ENCODE data around the gene NMRAL1.

The NMRAL1 gene

DNA sequence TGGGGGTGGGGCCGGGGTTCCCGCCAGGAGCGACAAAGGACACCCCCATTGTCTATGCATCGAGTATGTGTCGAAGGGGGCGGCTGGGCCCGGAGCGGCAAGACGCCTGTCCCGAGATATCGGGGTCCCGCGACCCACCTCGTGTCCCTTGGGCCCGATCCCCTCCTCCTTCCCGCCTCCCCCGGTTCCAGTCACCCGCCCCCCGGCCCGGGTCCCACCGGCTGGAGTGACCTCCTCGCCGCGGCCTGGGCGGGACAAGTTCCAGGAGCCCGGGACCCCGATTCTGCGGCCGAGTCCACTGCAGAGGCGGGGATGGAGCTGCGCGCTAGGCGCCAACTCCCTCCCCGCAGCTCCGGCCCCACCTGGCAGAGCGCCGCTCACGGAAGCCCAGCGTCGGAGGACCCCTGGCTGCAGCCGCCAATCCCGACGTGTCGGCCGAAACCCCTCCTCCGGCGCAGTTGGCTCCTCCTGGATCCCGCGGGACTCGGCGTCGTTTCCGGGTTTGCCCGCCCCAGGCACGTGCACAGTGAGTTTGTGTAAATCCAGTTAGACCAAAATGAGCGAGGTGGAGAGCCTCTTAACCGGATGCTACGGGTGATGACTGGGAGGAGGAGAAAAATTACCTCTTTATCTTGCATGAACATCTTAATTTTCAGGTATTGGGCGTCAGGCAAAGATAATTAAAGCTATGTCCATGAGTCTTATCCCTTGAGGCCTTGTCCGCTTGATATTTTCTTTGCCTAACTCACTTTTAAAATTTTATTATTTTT, at the start of gene NMRAL1:
TSS of gene NMRAL1 (minus strand) at position 434 of the 770 bp plus-strand sequence. CDS start 493 bp downstream, outside the sequence.
- DNase-seq (ENCODE audit: low read depth): peak; percentile 97
- TF ChIP-seq POLR2A (IDR thresholded peaks at IDR 0.05; ENCODE audit: extremely low read depth, insufficient read length) (peak; percentile 84), MYC (IDR thresholded peaks at IDR 0.05; ENCODE audit: low read depth, low read length) (peak; percentile 100)
- TF ChIP-seq, protein P1, sequence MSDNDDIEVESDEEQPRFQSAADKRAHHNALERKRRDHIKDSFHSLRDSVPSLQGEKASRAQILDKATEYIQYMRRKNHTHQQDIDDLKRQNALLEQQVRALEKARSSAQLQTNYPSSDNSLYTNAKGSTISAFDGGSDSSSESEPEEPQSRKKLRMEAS (IDR thresholded peaks at IDR 0.05; ENCODE audit: low read depth, low read length): peak; percentile 99
- TF ChIP-seq, protein P2, sequence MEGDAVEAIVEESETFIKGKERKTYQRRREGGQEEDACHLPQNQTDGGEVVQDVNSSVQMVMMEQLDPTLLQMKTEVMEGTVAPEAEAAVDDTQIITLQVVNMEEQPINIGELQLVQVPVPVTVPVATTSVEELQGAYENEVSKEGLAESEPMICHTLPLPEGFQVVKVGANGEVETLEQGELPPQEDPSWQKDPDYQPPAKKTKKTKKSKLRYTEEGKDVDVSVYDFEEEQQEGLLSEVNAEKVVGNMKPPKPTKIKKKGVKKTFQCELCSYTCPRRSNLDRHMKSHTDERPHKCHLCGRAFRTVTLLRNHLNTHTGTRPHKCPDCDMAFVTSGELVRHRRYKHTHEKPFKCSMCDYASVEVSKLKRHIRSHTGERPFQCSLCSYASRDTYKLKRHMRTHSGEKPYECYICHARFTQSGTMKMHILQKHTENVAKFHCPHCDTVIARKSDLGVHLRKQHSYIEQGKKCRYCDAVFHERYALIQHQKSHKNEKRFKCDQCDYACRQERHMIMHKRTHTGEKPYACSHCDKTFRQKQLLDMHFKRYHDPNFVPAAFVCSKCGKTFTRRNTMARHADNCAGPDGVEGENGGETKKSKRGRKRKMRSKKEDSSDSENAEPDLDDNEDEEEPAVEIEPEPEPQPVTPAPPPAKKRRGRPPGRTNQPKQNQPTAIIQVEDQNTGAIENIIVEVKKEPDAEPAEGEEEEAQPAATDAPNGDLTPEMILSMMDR (IDR thresholded peaks at IDR 0.05; ENCODE audit: low read depth, low read length): no peak
- peak within 1 kb of the TSS; percentile 78 for H3K4me3 ChIP-seq (ENCODE audit: low read depth, low read length)

DNA sequence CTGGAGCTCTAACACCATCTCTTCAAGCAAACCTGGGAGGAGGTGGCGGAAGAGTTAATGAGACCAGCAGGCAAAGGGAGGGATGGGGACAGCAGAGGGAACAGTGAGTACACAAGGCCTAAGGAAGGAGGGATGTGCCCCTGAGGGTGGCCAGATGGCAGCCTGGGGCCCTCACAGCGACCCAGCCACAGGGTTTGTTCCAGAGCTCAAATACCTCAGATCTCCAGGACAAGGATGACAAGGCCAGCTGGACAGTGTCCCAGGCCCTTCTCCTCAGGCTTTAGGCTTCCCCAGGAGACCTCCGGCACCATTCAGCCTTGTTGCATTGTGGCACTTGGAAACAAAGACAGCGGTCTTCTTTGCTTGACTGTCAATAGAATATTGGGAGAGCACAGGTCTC, 49.3 kb upstream of the NMRAL1 start:
- no peak for DNase-seq (ENCODE audit: low read depth)
- no peak overlapping the region for H3K4me3 ChIP-seq (ENCODE audit: low read depth, low read length)
- TF ChIP-seq, protein P2 (IDR thresholded peaks at IDR 0.05; ENCODE audit: low read depth, low read length): no peak
- no peak for TF ChIP-seq MYC (IDR thresholded peaks at IDR 0.05; ENCODE audit: low read depth, low read length)
- TF ChIP-seq, protein P1 (IDR thresholded peaks at IDR 0.05; ENCODE audit: low read depth, low read length): no peak
- no peak for TF ChIP-seq POLR2A (IDR thresholded peaks at IDR 0.05; ENCODE audit: extremely low read depth, insufficient read length)

DNA sequence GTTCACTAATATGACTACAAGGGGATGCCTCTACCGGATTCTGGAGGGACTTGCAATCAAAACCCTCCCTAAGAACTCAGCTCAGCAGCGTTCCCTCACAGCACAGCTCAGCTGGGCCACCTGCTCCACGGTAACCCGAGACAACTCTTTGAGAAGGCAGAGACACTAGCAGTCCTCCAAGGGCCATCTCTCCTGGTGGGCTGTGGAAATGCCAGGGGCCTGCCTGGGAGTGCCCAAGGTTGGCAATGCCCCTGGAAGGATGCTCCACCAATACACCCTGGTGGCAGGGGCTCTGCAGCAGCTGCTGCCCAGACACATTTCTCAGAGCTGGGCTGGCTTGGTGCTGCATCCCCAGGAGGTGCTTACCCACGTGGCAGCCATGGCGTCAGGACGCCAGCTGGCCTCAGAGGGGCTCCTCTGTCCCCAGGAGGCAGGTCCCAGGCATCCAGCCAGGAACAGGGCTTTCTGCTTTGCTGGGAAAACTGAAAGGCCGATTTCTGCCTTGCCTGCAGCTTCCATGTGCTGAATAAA, 47.7 kb upstream of the NMRAL1 start:
- no peak overlapping the region for H3K4me3 ChIP-seq (ENCODE audit: low read depth, low read length)
- TF ChIP-seq MYC (IDR thresholded peaks at IDR 0.05; ENCODE audit: low read depth, low read length): no peak
- TF ChIP-seq, protein P1 (IDR thresholded peaks at IDR 0.05; ENCODE audit: low read depth, low read length): no peak
- TF ChIP-seq POLR2A (IDR thresholded peaks at IDR 0.05; ENCODE audit: extremely low read depth, insufficient read length): no peak
- TF ChIP-seq, protein P2 (IDR thresholded peaks at IDR 0.05; ENCODE audit: low read depth, low read length): no peak
- no peak for DNase-seq (ENCODE audit: low read depth)

DNA sequence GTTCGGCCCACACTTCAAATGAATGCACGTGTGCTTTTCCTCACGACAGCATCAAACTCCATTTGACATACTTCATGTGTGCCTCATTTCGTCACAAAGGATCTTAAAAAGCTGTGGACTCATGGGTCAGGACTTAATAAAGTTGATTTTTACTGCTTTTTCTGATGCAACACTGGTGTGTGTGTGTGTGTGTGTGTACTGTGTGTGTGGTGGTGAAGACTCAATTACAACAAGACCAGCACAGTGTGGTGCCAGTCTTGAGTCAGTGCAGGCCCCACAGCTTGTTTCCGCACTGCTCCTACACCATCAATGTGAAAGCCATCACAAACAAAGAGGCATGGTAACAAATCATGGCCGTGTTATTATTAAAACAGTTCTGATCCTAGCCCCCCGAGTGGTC, 46.5 kb upstream of the NMRAL1 start:
- no peak overlapping the region for H3K4me3 ChIP-seq (ENCODE audit: low read depth, low read length)
- no peak for DNase-seq (ENCODE audit: low read depth)
- no peak for TF ChIP-seq POLR2A (IDR thresholded peaks at IDR 0.05; ENCODE audit: extremely low read depth, insufficient read length)
- no peak for TF ChIP-seq MYC (IDR thresholded peaks at IDR 0.05; ENCODE audit: low read depth, low read length)
- TF ChIP-seq, protein P2 (IDR thresholded peaks at IDR 0.05; ENCODE audit: low read depth, low read length): no peak

DNA sequence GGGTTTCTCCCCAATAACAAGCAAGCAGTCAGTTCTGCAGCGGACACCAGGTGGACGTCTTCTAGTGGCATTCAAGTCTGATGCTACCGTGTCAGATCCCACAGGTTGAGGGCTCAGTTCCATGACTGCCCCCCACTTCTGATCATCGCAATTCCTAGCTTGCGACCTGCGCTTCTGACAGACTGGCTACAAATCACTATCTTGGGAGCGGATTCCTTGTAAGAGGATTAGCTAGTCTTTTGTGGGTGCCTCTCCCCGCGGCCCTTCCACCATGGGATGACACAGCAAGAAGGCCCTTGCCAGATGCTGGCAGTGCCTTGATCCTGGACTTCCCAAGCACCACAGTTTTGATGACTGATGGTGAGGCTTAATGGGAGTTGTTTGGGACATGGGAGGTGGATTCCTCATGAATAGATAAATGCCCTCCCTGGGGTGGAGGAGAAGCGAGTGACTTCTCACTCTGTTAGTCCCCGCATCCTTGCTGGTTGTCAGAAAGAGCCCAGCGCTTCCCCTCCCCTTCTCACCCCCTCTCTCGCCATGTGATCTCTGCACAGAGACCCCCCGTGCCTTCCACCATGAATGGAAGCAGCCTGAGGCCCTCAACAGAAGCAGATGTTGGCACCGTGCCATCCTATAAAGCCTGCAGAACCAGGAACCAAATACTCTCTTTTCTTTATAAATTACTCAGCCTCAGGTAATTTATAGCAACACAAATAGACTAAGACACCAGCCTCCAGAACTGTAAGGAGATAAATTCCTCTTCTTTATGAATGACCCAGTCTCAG, 45.0 kb upstream of the NMRAL1 start:
- TF ChIP-seq MYC (IDR thresholded peaks at IDR 0.05; ENCODE audit: low read depth, low read length) (no peak), POLR2A (IDR thresholded peaks at IDR 0.05; ENCODE audit: extremely low read depth, insufficient read length) (no peak)
- TF ChIP-seq, protein P2 (IDR thresholded peaks at IDR 0.05; ENCODE audit: low read depth, low read length): no peak
- TF ChIP-seq, protein P1 (IDR thresholded peaks at IDR 0.05; ENCODE audit: low read depth, low read length): no peak

More for the DNA sequence above, 45.0 kb upstream of the NMRAL1 start:
- no peak overlapping the region for H3K4me3 ChIP-seq (ENCODE audit: low read depth, low read length)
- DNase-seq (ENCODE audit: low read depth): no peak
